GM12878 (cell line): ENCODE measurements around the gene IRF9. TPM values are rescaled to one million over a fixed set of nuclear protein-coding genes. Genes with fewer than 3 reads are reported as not detected.

ENCODE experiments used
- ATAC-seq: fragments of 200-7000 bp; cut with Tn5 transposase; 3 replicates; pipeline ENCODE4 v1.9.1; 2020; ENCODE audit warnings: mild to moderate bottlenecking, moderate library complexity
- BruUV-seq: library from RNA; stranded (reverse); fragments of 400-500 nt; replicated peaks from 2 replicates; lab custom pipeline; 2021; lab: Mats Ljungman, UMichigan
- CTCF ChIA-PET: fragments of 300-600 bp; sonication (Branson Sonifier 250); formaldehyde crosslinking; extraction: SDS; loops from one replicate; lab custom pipeline; 2021; ENCODE audit warnings: inconsistent platforms; lab: Yijun Ruan, JAX
- POLR2A ChIA-PET: fragments of 350-600 bp; formaldehyde crosslinking; extraction: SDS; loops from one replicate; lab custom pipeline; 2021; ENCODE audit warnings: inconsistent platforms; lab: Charles Lee
- RAD21 ChIA-PET: fragments of 300-600 bp; sonication (Branson Sonifier 250); formaldehyde crosslinking; loops from one replicate; lab custom pipeline; 2023; ENCODE audit warnings: antibody characterized with exemption; ENCODE audit not compliant: unreplicated experiment; lab: Charles Lee
- SMC1A ChIA-PET: fragments of 300-600 bp; sonication (Branson Sonifier 250); formaldehyde crosslinking; loops from one replicate; lab custom pipeline; 2023; ENCODE audit not compliant: unreplicated experiment, uncharacterized antibody; lab: Charles Lee
- DNase-seq: peaks from one replicate; pipeline ENCODE4 v3.0.0-alpha.2; 2011; ENCODE audit warnings: low read depth, low spot score
- FAIRE-seq: peaks from 3 replicates; lab custom pipeline; 2011; peaks lifted over from hg19 to GRCh38; lab: Jason Lieb, UNC
- H2AFZ ChIP-seq: 2 replicates; pipeline ENCODE4 v1.6.0; 2011; ENCODE audit warnings: low read depth, low read length, control low read depth; ENCODE audit not compliant: control insufficient read depth
- H3K27ac ChIP-seq: 2 replicates; pipeline ENCODE4 v1.5.1; 2011; ENCODE audit warnings: control low read depth; ENCODE audit not compliant: control insufficient read depth, insufficient read depth
- H3K27me3 ChIP-seq, 2 experiments: replicated peaks in 1 of 2; 2 replicates each; pipeline versions ENCODE4 v1.6.0 to v1.6.1; 2011; ENCODE audit warnings: low read length in 1 of 2; ENCODE audit not compliant: control insufficient read depth in 2 of 2, insufficient read depth in 2 of 2
- H3K36me3 ChIP-seq, 2 experiments: 2 replicates each; pipeline ENCODE4 v1.5.1; 2011; ENCODE audit warnings: low read length in 1 of 2; ENCODE audit not compliant: control insufficient read depth in 2 of 2, insufficient read depth in 2 of 2
- H3K4me1 ChIP-seq: 2 replicates; pipeline ENCODE4 v1.6.1; 2011; ENCODE audit warnings: mild to moderate bottlenecking, low read length, moderate library complexity, mixed read lengths; ENCODE audit not compliant: control insufficient read depth, insufficient read depth
- H3K4me2 ChIP-seq: 2 replicates; pipeline ENCODE4 v1.6.0; 2011; ENCODE audit warnings: control low read depth; ENCODE audit not compliant: control insufficient read depth, insufficient read depth
- H3K4me3 ChIP-seq: fragments of 200-600 bp; sonication (generic); 2 replicates; pipeline ENCODE4 v1.5.1; 2016
- H3K79me2 ChIP-seq: 2 replicates; pipeline ENCODE4 v1.6.0; 2011; ENCODE audit warnings: low read length; ENCODE audit not compliant: control insufficient read depth, insufficient read depth
- H3K9ac ChIP-seq: 2 replicates; pipeline ENCODE4 v1.8.0; 2011; ENCODE audit warnings: low read length, control low read depth, mixed read lengths; ENCODE audit not compliant: control insufficient read depth, insufficient read depth
- H3K9me3 ChIP-seq: replicated peaks from 3 replicates; pipeline ENCODE4 v1.5.1; 2011; ENCODE audit warnings: mild to moderate bottlenecking, low read length; ENCODE audit not compliant: control insufficient read depth, insufficient read depth
- H4K20me1 ChIP-seq: 2 replicates; pipeline ENCODE4 v1.6.0; 2011; ENCODE audit not compliant: control insufficient read depth, insufficient read depth
- BCL11A ChIP-seq: IDR thresholded peaks from 2 replicates; pipeline ENCODE4 v1.6.1; 2011; ENCODE audit warnings: low read depth, low read length
- CEBPB ChIP-seq, 2 experiments: fragments of 150-350 bp in 1 of 2; IDR thresholded peaks; 2 replicates each; pipeline ENCODE4 v1.6.1; 2012 to 2014; ENCODE audit warnings: low read depth in 2 of 2, low read length in 2 of 2, borderline replicate concordance in 1 of 2, inconsistent platforms in 1 of 2
- CREM ChIP-seq: IDR thresholded peaks from 2 replicates; pipeline ENCODE4 v1.6.1; 2014; ENCODE audit warnings: antibody characterized with exemption, low read depth
- ESRRA ChIP-seq: IDR thresholded peaks from 2 replicates; pipeline ENCODE4 v1.6.1; 2012; ENCODE audit warnings: mild to moderate bottlenecking, low read length, improper control_type of control experiment
- FOXM1 ChIP-seq: IDR thresholded peaks from 2 replicates; pipeline ENCODE4 v1.6.1; 2012; ENCODE audit warnings: low read depth, mild to moderate bottlenecking, inconsistent platforms, low read length, moderate library complexity
- STAT1 ChIP-seq: fragments of 450-650 bp; conservative IDR thresholded peaks from 2 replicates; pipeline ENCODE4 v1.6.1; 2014; ENCODE audit warnings: antibody characterized with exemption, mild to moderate bottlenecking
- TARDBP ChIP-seq: IDR thresholded peaks from 2 replicates; pipeline ENCODE4 v1.6.1; 2016; ENCODE audit warnings: borderline replicate concordance
- TCF3 ChIP-seq: IDR thresholded peaks from 2 replicates; pipeline ENCODE4 v1.6.1; 2012; ENCODE audit warnings: low read depth, mild to moderate bottlenecking, low read length, borderline replicate concordance; ENCODE audit not compliant: insufficient read depth
- WGBS: methylation state at CpG from one replicate; pipeline ENCODE4 v1.1.6; 2016; ENCODE audit warnings: low lambda C conversion rate; ENCODE audit not compliant: insufficient replicate concordance, insufficient coverage; ENCODE audit errors: missing lambda C conversion rate; 5-methylcytosine and 5-hydroxymethylcytosine counted together
- in situ Hi-C: fragments of 300-500 bp; cut with MboI; formaldehyde crosslinking; loops from 9 replicates; pipeline ENCODE4 v1.14.3; 2018; ENCODE audit warnings: mixed read lengths
- intact Hi-C: fragments of 100-400 bp; cut with micrococcal nuclease; formaldehyde crosslinking; loops from one replicate; pipeline ENCODE4 v1.14.2; 2022; ENCODE audit not compliant: unreplicated experiment
- polyA plus RNA-seq, 11 experiments: library from polyadenylated mRNA; depleted of rRNA in 4 of 11; unstranded in 6 of 11; stranded (reverse) in 5 of 11; fragments of >200 nt; fragmentation: Nextera tagmentation in 4 of 11; fragmentation: Illumina TruSeq in 1 of 11; extraction: Ambion mirVana in 4 of 11; extraction: Trizol in 1 of 11; gene quantifications; 1 replicate in 1 of 11; 2 replicates in 10 of 11; pipeline versions ENCODE4 v1.2.1 to v1.2.3, GENCODE V29; 2011 to 2016; ENCODE audit warnings: inconsistent platforms in 2 of 11, missing spikeins in 2 of 11, low read depth in 1 of 11
- total RNA-seq, 4 experiments: library from RNA; depleted of rRNA in 3 of 4; stranded (reverse); fragments of >200 nt in 3 of 4; fragmentation: Illumina TruSeq in 1 of 4; extraction: Trizol in 1 of 4; gene quantifications; 2 replicates each; pipeline versions ENCODE4 v1.2.1 to v1.2.3, GENCODE V29; 2013 to 2021
- TF ChIP-seq, protein P1 (sequence below): fragments of 450-650 bp; IDR thresholded peaks from 2 replicates; pipeline ENCODE4 v1.6.1; 2017; ENCODE audit warnings: mild to moderate bottlenecking, moderate library complexity

Gene IRF9
- total and polyA plus RNA-seq, 10 of the 15 experiments (the other 5 are each of a cell fraction or from before 2014, with no cell fraction given) = 47.6 to 234 (median 148) TPM

DNA sequence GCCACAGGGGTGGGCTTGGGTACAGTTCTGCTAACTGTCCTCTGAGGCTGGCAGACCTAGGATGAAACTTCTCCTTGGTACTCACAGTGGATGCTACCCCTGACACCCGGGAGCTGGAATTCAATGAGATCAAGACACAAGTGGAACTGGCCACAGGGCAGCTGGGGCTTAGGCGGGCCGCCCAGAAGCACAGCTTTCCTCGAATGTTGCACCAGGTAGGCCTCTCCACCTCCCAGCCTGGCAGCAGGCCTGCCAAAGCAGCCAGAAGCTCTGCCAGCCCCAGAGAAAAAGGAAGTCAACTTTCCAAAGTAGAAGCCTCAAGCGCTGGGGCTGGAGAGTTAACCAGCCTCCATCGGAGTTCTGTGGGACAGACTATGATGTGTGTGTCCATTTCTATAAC, 43.9 kb upstream of the IRF9 start:
- H4K20me1 ChIP-seq = no peaks in the 10 kb centered on the region
- intact Hi-C loops (no loop called here), in situ Hi-C loops (loop anchor here (25.0 kb wide), 1 partner anchor 805 kb away; the partner anchor contains the start of genes BCL2L2, PABPN1 and PPP1R3E)
- SMC1A ChIA-PET = interaction anchor here (0.8 to 7.7 kb wide), 5 partner anchors 9 to 44 kb away, joined by 3 to 70 read pairs (median 47); partner anchors contain the start of genes EMC9, IRF9, PCK2 and PSME1
- BruUV-seq = no TSS peak
- no peak for FAIRE-seq
- H3K27ac ChIP-seq = no peak overlapping the region
- no peak overlapping the region for H2AFZ ChIP-seq
- CTCF ChIA-PET = interaction anchor here (0.9 to 5.9 kb wide), 5 partner anchors 8 to 191 kb away, joined by 3 to 39 read pairs (median 7); partner anchors contain the start of genes CIDEB, IRF9 and PSME1
- DNase-seq = no peak
- POLR2A ChIA-PET = interaction anchor here (0.5 to 17.1 kb wide), 8 partner anchors 8 to 107 kb away, joined by 3 to 276 read pairs (median 64); partner anchors contain the start of genes EMC9, FITM1, IRF9 and PCK2
- peaks cover 11 to 23% of the 10 kb centered on the region in 2 experiments for H3K36me3 ChIP-seq
- RAD21 ChIA-PET = interaction anchor here (1.0 to 5.8 kb wide), 6 partner anchors 8 to 44 kb away, joined by 3 to 69 read pairs (median 8); partner anchors contain the start of genes EMC9, IRF9, PSME1 and PSME2
- no peaks in the 10 kb centered on the region for H3K27me3 ChIP-seq
- no peak overlapping the region for H3K9ac ChIP-seq
- WGBS = 90% methylated on average over 6 of the region's 6 CpGs
- no peak for ATAC-seq
- H3K9me3 ChIP-seq = no peaks in the 10 kb centered on the region
- peaks cover 5% of the 10 kb centered on the region for H3K4me1 ChIP-seq
- peaks cover 24% of the 10 kb centered on the region for H3K79me2 ChIP-seq
- no peak overlapping the region; the same call in 1 of the 2 replicates for H3K4me2 ChIP-seq
- no peak for TF ChIP-seq CEBPB (IDR thresholded peaks at IDR 0.05; ENCODE audit: borderline replicate concordance in 1 of 2, low read depth in 2 of 2, low read length in 2 of 2)
- no peak for TF ChIP-seq TARDBP
- no peak for TF ChIP-seq BCL11A
- TF ChIP-seq, protein P1, sequence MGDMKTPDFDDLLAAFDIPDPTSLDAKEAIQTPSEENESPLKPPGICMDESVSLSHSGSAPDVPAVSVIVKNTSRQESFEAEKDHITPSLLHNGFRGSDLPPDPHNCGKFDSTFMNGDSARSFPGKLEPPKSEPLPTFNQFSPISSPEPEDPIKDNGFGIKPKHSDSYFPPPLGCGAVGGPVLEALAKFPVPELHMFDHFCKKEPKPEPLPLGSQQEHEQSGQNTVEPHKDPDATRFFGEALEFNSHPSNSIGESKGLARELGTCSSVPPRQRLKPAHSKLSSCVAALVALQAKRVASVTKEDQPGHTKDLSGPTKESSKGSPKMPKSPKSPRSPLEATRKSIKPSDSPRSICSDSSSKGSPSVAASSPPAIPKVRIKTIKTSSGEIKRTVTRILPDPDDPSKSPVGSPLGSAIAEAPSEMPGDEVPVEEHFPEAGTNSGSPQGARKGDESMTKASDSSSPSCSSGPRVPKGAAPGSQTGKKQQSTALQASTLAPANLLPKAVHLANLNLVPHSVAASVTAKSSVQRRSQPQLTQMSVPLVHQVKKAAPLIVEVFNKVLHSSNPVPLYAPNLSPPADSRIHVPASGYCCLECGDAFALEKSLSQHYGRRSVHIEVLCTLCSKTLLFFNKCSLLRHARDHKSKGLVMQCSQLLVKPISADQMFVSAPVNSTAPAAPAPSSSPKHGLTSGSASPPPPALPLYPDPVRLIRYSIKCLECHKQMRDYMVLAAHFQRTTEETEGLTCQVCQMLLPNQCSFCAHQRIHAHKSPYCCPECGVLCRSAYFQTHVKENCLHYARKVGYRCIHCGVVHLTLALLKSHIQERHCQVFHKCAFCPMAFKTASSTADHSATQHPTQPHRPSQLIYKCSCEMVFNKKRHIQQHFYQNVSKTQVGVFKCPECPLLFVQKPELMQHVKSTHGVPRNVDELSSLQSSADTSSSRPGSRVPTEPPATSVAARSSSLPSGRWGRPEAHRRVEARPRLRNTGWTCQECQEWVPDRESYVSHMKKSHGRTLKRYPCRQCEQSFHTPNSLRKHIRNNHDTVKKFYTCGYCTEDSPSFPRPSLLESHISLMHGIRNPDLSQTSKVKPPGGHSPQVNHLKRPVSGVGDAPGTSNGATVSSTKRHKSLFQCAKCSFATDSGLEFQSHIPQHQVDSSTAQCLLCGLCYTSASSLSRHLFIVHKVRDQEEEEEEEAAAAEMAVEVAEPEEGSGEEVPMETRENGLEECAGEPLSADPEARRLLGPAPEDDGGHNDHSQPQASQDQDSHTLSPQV = no peak
- no peak for TF ChIP-seq FOXM1
- TF ChIP-seq TCF3 = no peak
- no peak for TF ChIP-seq CREM
- TF ChIP-seq STAT1 = no peak
- TF ChIP-seq ESRRA = no peak
- no peak overlapping the region for H3K4me3 ChIP-seq
